Heart left ventricle (tissue), 16 donors: ENCODE data around the gene SPEG. TPM values are rescaled to one million over a fixed set of nuclear protein-coding genes. Genes with fewer than 3 reads are reported as not detected.

ENCODE experiments used
- ATAC-seq, 4 donors: fragments of 200-7000 bp; cut with Tn5 transposase; one replicate each; pipeline ENCODE4 v1.9.1; 2020 to 2022; ENCODE audit warnings: moderate library complexity in 4 of 4, mild to moderate bottlenecking in 3 of 4, moderate number of reproducible peaks in 1 of 4
- DNase-seq, 5 donors: peaks; one replicate each; pipeline ENCODE4 v3.0.0-alpha.2; 2020
- H3K27ac ChIP-seq, 12 donors: fragments of 200-600 bp; sonication (generic) in 4 of 12; one replicate each; pipeline versions ENCODE4 v1.5.0 to v1.8.0; 2016 to 2022; ENCODE audit warnings: mild to moderate bottlenecking in 2 of 12
- H3K27me3 ChIP-seq, 9 donors: fragments of 200-600 bp; sonication (generic) in 2 of 9; one replicate each; pipeline versions ENCODE4 v1.5.1 to v1.8.0; 2016 to 2022; ENCODE audit warnings: mild to moderate bottlenecking in 3 of 9
- H3K36me3 ChIP-seq, 9 donors: fragments of 200-600 bp; sonication (generic) in 2 of 9; one replicate each; pipeline versions ENCODE4 v1.5.0 to v1.8.0; 2018 to 2022; ENCODE audit warnings: mild to moderate bottlenecking in 2 of 9
- H3K4me1 ChIP-seq, 12 donors: fragments of 200-600 bp; sonication (generic) in 4 of 12; one replicate each; pipeline versions ENCODE4 v1.5.0 to v1.8.0; 2016 to 2022; ENCODE audit warnings: mild to moderate bottlenecking in 3 of 12
- H3K4me3 ChIP-seq, 12 donors: fragments of 200-600 bp; sonication (generic) in 4 of 12; one replicate each; pipeline versions ENCODE4 v1.5.0 to v1.8.0; 2017 to 2022; ENCODE audit warnings: mild to moderate bottlenecking in 9 of 12, moderate library complexity in 4 of 12
- H3K9me3 ChIP-seq, 12 donors: fragments of 200-600 bp; sonication (generic) in 4 of 12; one replicate each; pipeline versions ENCODE4 v1.5.0 to v1.8.0; 2016 to 2022; ENCODE audit warnings: mild to moderate bottlenecking in 1 of 12
- POLR2A ChIP-seq, 2 donors: fragments of 450-650 bp; IDR thresholded peaks; one replicate each; pipeline ENCODE4 v1.6.1; 2017; ENCODE audit warnings: antibody characterized with exemption in 2 of 2, mild to moderate bottlenecking in 2 of 2, moderate library complexity in 2 of 2
- WGBS, 4 donors: extraction: QIAGEN DNeasy Blood & Tissue Kit in 2 of 4; methylation state at CpG; one replicate each; pipeline versions ENCODE4 v1.1.5 to v1.1.7; 2013 to 2018; 5-methylcytosine and 5-hydroxymethylcytosine counted together
- intact Hi-C, 10 donors: fragments of 100-400 bp; cut with DNase I; formaldehyde crosslinking; loops; one replicate each; pipeline versions ENCODE4 v1.11.1 to v1.14.2; 2022
- polyA plus RNA-seq, 2 donors: library from polyadenylated mRNA; stranded (reverse); fragments of 200-250 nt; gene quantifications; one replicate each; pipeline ENCODE4 v1.2.3, GENCODE V29; 2013
- total RNA-seq, 9 donors: library from RNA; depleted of rRNA in 2 of 9; stranded (reverse); fragments of >200 nt in 2 of 9; fragmentation: NEBNext Ultra II Directional in 3 of 9; extraction: Animal tissue kit (Norgen Biotek cat#: 25700) in 3 of 9; gene quantifications; one replicate each; pipeline versions ENCODE4 v1.1.0 to v1.2.4, GENCODE V29; 2016 to 2023
- TF ChIP-seq, protein P1 (sequence below), 12 donors: fragments of 200-600 bp; sonication (generic) in 4 of 12; IDR thresholded peaks; one replicate each; pipeline versions ENCODE4 v1.5.0 to v1.8.0; 2018 to 2022; ENCODE audit warnings: antibody characterized with exemption in 12 of 12, mild to moderate bottlenecking in 5 of 12
- donor health status: ischemic (EF 13 %, LVEDD 7.1; RV severe dilation, severe dysfunction).
- donor health status: healthy with polysubstance abuse.
- donor health status: DM: no; HTN: yes; CAD: no.
- donor health status: DM: no; HTN: no; CAD: no.
- donor health status: ischemic (EF 25% LVEDD 6.9; RV normal size, moderate dysfunction).
- donor health status: ischemic (EF 25% LVEDD 5.7; RV mildly dilated, moderate dysfunction).
- donor health status: healthy.
- donor health status: DM: yes; HTN: yes; CAD: no.
- donor health status: ischemic (EF 35%, LVEDD 5.7; RV mildly dilated, moderate dysfunction).
- donor health status: nonischemic (EF 11% LVEDD 7.7; RV severe dilation, severe dysfunction).
- donor health status: DM: yes; HTN: yes; CAD: no.
- donor health status: PGD.
- donor health status: ischemic (EF 29% LVEDD 5.4; RV normal size, mild dysfunction).
- donor health status: nonischemic (EF 23%, LVEDD 6.1; RV moderate dilation, normal function).

Gene SPEG
- total and polyA plus RNA-seq, 11 donors, result 64.8 to 150 (median 108) TPM

DNA sequence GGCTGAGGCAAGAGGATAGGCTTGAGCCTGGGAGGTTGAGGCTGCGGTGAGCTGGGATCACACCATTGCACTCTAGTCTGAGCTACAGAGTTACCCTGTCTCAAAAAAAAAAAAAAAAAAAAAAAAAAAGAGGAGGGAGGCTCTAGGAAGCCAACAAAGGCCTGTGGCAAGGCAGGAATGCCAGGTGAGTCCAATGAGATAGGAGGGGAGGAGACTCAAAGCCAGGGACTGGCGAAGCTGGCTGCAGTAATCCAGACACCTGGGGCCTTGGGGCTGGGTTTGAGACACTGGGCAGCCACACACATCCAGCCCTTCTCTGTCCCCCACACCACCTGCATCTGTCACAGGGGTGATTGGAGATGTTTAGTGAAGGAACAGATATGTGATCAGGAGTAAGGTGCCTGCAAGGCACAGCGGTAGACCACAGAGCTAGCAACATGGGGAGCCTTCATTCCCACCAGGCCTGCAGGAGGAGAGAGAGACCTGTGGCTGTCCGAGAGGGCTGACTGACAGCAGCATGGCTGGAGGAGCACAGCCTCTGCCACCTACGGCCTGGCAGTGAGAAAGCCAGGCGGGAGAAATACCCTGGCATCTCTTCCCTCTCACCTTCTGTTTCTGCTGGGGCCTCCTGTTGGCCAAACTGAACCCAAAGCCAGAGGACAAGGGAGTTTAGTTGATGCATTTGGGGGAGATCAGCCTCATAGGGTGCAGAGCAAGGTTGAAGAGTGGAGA lies 99.5 kb downstream of the SPEG start:
- TF ChIP-seq, protein P1, sequence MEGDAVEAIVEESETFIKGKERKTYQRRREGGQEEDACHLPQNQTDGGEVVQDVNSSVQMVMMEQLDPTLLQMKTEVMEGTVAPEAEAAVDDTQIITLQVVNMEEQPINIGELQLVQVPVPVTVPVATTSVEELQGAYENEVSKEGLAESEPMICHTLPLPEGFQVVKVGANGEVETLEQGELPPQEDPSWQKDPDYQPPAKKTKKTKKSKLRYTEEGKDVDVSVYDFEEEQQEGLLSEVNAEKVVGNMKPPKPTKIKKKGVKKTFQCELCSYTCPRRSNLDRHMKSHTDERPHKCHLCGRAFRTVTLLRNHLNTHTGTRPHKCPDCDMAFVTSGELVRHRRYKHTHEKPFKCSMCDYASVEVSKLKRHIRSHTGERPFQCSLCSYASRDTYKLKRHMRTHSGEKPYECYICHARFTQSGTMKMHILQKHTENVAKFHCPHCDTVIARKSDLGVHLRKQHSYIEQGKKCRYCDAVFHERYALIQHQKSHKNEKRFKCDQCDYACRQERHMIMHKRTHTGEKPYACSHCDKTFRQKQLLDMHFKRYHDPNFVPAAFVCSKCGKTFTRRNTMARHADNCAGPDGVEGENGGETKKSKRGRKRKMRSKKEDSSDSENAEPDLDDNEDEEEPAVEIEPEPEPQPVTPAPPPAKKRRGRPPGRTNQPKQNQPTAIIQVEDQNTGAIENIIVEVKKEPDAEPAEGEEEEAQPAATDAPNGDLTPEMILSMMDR (IDR thresholded peaks at IDR 0.05), result no peak
- no peak for TF ChIP-seq POLR2A (IDR thresholded peaks at IDR 0.05)
- Histone ChIP-seq H3K36me3 (peaks cover 0 to 5% (median 2%) of the 10 kb centered on the region in 9 donors), H3K4me3 (no peak overlapping the region), H3K27me3 (peaks cover 0 to 21% (median 6%) of the 10 kb centered on the region in 9 donors), H3K27ac (no peak overlapping the region), H3K4me1 (peaks cover 0 to 23% (median 8%) of the 10 kb centered on the region in 12 donors), H3K9me3 (no peaks in the 10 kb centered on the region)
- intact Hi-C loops, result loop anchor here in 4 of 10 donors (2.0 to 5.0 kb wide), 4 partner anchors 37 to 133 kb away; partner anchors contain the start of gene GMPPA (in 1 of the 4)
- DNase-seq (no peak), ATAC-seq (no peak)
- WGBS, 4 donors, result 77 to 89% (median 82%) methylated on average over 6 of the region's 6 CpGs

DNA sequence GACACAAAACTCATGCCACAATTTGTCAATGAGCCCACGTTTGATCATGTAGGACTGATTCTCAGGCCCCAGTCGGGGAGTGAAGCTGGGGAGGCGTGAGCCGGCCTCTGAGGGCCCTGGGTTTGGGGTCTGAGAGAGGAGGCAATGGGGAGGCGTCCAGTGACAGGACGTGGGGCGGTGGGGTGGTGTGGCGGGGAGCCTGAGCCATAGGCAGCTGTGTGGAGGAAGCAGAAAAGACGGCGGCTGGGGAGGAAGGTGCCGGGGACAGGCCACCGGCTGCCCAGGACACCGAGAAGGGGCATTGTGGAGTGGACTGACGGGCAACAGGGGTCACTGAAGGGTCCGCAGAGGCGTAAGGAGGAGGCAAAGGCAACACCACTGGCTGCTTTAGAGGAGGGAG lies 101.8 kb downstream of the SPEG start:
- intact Hi-C loops, result loop anchor here in 1 of 10 donors (5.0 kb wide), 1 partner anchor 151 kb away; no protein-coding TSS in a partner anchor
- no peak for ATAC-seq
- Histone ChIP-seq H3K9me3 (no peaks in the 10 kb centered on the region), H3K27me3 (peaks cover 0 to 12% (median 0%) of the 10 kb centered on the region in 9 donors), H3K4me3 (no peak overlapping the region), H3K36me3 (peaks cover 0 to 28% (median 24%) of the 10 kb centered on the region in 9 donors), H3K27ac (no peak overlapping the region), H3K4me1 (peaks cover 0 to 21% (median 7%) of the 10 kb centered on the region in 12 donors)
- 80 to 86% (median 81%) methylated on average over 16 of the region's 16 CpGs for WGBS, 4 donors
- no peak for TF ChIP-seq POLR2A (IDR thresholded peaks at IDR 0.05)
- TF ChIP-seq, protein P1 (IDR thresholded peaks at IDR 0.05), result no peak
- DNase-seq, result no peak

DNA sequence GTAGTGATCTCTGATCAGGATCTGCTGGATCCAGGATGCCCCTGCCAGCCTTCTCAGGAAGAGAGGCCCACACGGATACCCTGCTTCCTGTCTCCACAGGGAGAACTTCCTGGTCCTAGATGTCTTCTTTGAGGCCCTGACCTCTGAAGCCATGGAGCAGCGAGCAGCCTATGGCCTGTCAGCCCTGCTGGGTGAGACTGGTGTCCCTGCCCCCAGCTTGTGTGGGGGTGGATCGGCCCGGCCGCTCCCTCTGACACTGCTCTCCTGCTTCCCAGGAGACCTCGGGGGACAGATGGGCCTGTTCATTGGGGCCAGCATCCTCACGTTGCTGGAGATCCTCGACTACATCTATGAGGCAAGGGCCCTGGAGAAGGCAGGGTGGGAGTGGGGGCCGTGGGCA lies 102.3 kb downstream of the SPEG start:
- no peaks in the 10 kb centered on the region for H3K9me3 ChIP-seq
- peaks cover 0 to 27% (median 13%) of the 10 kb centered on the region in 12 donors for H3K4me1 ChIP-seq
- H3K27me3 ChIP-seq, result peaks cover 0 to 12% (median 0%) of the 10 kb centered on the region in 9 donors
- no peak overlapping the region for H3K4me3 ChIP-seq
- intact Hi-C loops, result loop anchor here in 1 of 10 donors (5.0 kb wide), 1 partner anchor 150 kb away; no protein-coding TSS in a partner anchor
- H3K27ac ChIP-seq, result no peak overlapping the region
- peaks cover 0 to 32% (median 27%) of the 10 kb centered on the region in 9 donors for H3K36me3 ChIP-seq
- TF ChIP-seq, protein P1 (IDR thresholded peaks at IDR 0.05), result no peak
- no peak for TF ChIP-seq POLR2A (IDR thresholded peaks at IDR 0.05)
- DNase-seq, result no peak
- no peak for ATAC-seq
- 42 to 75% (median 57%) methylated on average over 4 to 9 of the region's 9 CpGs for WGBS, 4 donors
